ENCODE measurements around the gene CLPX. TPM values are rescaled to one million over a fixed set of nuclear protein-coding genes. Genes with fewer than 3 reads are reported as not detected.

CLPX gene
- total RNA-seq, 2 donors from 2014 or later, result 36.2 to 41.2 TPM

GRCh38 chr15:65165875-65166274, 19.3 kb downstream of the CLPX start:
- Histone ChIP-seq H3K9me3 (no peaks in the 10 kb centered on the region), H3K36me3 (no peaks in the 10 kb centered on the region), H3K4me3 (no peak overlapping the region), H3K4me1 (replicated peaks) (no peaks in the 10 kb centered on the region), H3K27ac (no peak overlapping the region), H3K27me3 (replicated peaks; ENCODE audit: insufficient read depth) (no peaks in the 10 kb centered on the region)
- TF ChIP-seq CTCF (IDR thresholded peaks at IDR 0.05), result no peak
- TF ChIP-seq POLR2A (IDR thresholded peaks at IDR 0.05), result no peak
- TF ChIP-seq POLR2AphosphoS5 (IDR thresholded peaks at IDR 0.05), result no peak
- intact Hi-C loops (cut with DNase I), result no loop called here
- WGBS, result 69% methylated on average over 2 of the region's 2 CpGs
- no peak for DNase-seq (ENCODE audit: low spot score)

GRCh38 chr15:65164139-65164538, 21.0 kb downstream of the CLPX start:
- intact Hi-C loops (cut with DNase I), result no loop called here
- Histone ChIP-seq H3K27me3 (replicated peaks; ENCODE audit: insufficient read depth) (no peaks in the 10 kb centered on the region), H3K4me3 (no peak overlapping the region), H3K9me3 (no peaks in the 10 kb centered on the region), H3K36me3 (no peaks in the 10 kb centered on the region), H3K4me1 (replicated peaks) (no peaks in the 10 kb centered on the region), H3K27ac (no peak overlapping the region)
- no peak for TF ChIP-seq CTCF (IDR thresholded peaks at IDR 0.05)
- no peak for TF ChIP-seq POLR2AphosphoS5 (IDR thresholded peaks at IDR 0.05)
- TF ChIP-seq POLR2A (IDR thresholded peaks at IDR 0.05), result no peak
- WGBS, result 63% methylated on average over 1 of the region's 1 CpG
- DNase-seq (ENCODE audit: low spot score), result no peak

GRCh38 chr15:65163041-65163440, 22.1 kb downstream of the CLPX start:
- no peak overlapping the region for H3K27ac ChIP-seq
- no peaks in the 10 kb centered on the region for H3K9me3 ChIP-seq
- H3K4me3 ChIP-seq, result no peak overlapping the region
- WGBS, result 87% methylated on average over 4 of the region's 4 CpGs
- TF ChIP-seq POLR2A (IDR thresholded peaks at IDR 0.05), result no peak
- H3K36me3 ChIP-seq, result peaks cover 0 to 4% of the 10 kb centered on the region in 2 donors
- DNase-seq (ENCODE audit: low spot score), result no peak
- no peaks in the 10 kb centered on the region for H3K4me1 ChIP-seq (replicated peaks)
- intact Hi-C loops (cut with DNase I), result no loop called here
- no peaks in the 10 kb centered on the region for H3K27me3 ChIP-seq (replicated peaks; ENCODE audit: insufficient read depth)

GRCh38 chr15:65156692-65157091, 28.4 kb downstream of the CLPX start:
- no peaks in the 10 kb centered on the region for H3K9me3 ChIP-seq
- no peak overlapping the region for H3K4me3 ChIP-seq
- no peaks in the 10 kb centered on the region for H3K4me1 ChIP-seq (replicated peaks)
- H3K36me3 ChIP-seq, result peaks cover 13 to 20% of the 10 kb centered on the region in 2 donors
- no peak for DNase-seq (ENCODE audit: low spot score)
- intact Hi-C loops (cut with DNase I), result no loop called here
- H3K27me3 ChIP-seq (replicated peaks; ENCODE audit: insufficient read depth), result no peaks in the 10 kb centered on the region
- no peak for TF ChIP-seq CTCF (IDR thresholded peaks at IDR 0.05)
- WGBS, result 61% methylated on average over 5 of the region's 5 CpGs
- H3K27ac ChIP-seq, result no peak overlapping the region

GRCh38 chr15:65154720-65155119, 30.4 kb downstream of the CLPX start:
- Histone ChIP-seq H3K4me1 (replicated peaks) (no peaks in the 10 kb centered on the region), H3K9me3 (no peaks in the 10 kb centered on the region), H3K27ac (no peak overlapping the region), H3K27me3 (replicated peaks; ENCODE audit: insufficient read depth) (no peaks in the 10 kb centered on the region), H3K4me3 (no peak overlapping the region), H3K36me3 (peaks cover 13 to 20% of the 10 kb centered on the region in 2 donors)
- 90% methylated on average over 6 of the region's 6 CpGs for WGBS
- TF ChIP-seq POLR2A (IDR thresholded peaks at IDR 0.05) (no peak), POLR2AphosphoS5 (IDR thresholded peaks at IDR 0.05) (no peak), CTCF (IDR thresholded peaks at IDR 0.05) (no peak)
- intact Hi-C loops (cut with DNase I), result no loop called here
- DNase-seq (ENCODE audit: low spot score), result no peak

All from prostate gland (tissue), 2 donors.